HEK293 (cell line): Measurements from ENCODE around the gene LCAT.
A peak's percentile ranks its signal among the peaks of the same experiment; 100 is the strongest.

ENCODE experiments used
- CTCF ChIA-PET: fragments of 350-600 bp; formaldehyde crosslinking; extraction: SDS; loops from one replicate; lab custom pipeline; 2021; ENCODE audit warnings: antibody characterized with exemption; lab: Yijun Ruan, JAX
- POLR2A ChIA-PET: fragments of 300-600 bp; formaldehyde crosslinking; extraction: SDS; loops from one replicate; lab custom pipeline; 2020; ENCODE audit warnings: antibody characterized with exemption, inconsistent platforms; lab: Yijun Ruan, JAX
- H3K27ac ChIP-seq: fragments of 200-500 bp; sonication (Bioruptor generic); 2 replicates; pipeline ENCODE4 v1.5.1; 2014; ENCODE audit warnings: low read depth, low read length, control low read depth, inconsistent platforms; ENCODE audit errors: extremely low read depth
- H3K36me3 ChIP-seq, 2 experiments: fragments of 200-500 bp in 1 of 2; sonication (Bioruptor generic) in 1 of 2; 1 replicate in 1 of 2; 2 replicates in 1 of 2; pipeline ENCODE4 v1.5.1; 2014 to 2017; ENCODE audit warnings: inconsistent platforms in 2 of 2, low read length in 2 of 2; ENCODE audit not compliant: control insufficient read depth in 2 of 2, insufficient read depth in 1 of 2
- H3K4me1 ChIP-seq: fragments of 200-500 bp; sonication (Bioruptor generic); 2 replicates; pipeline ENCODE4 v1.5.1; 2014; ENCODE audit warnings: mild to moderate bottlenecking, low read length, inconsistent platforms; ENCODE audit not compliant: control insufficient read depth, insufficient read depth
- H3K4me3 ChIP-seq: 2 replicates; pipeline ENCODE4 v1.5.1; 2011; ENCODE audit warnings: low read depth, mild to moderate bottlenecking, control low read depth, low read length, moderate library complexity
- H3K9me3 ChIP-seq: fragments of 200-500 bp; sonication (Bioruptor generic); 2 replicates; pipeline ENCODE4 v1.5.1; 2014; ENCODE audit warnings: low read depth, low read length, inconsistent platforms; ENCODE audit not compliant: control insufficient read depth, insufficient read depth
- CTCF ChIP-seq: fragments of 450-650 bp; formaldehyde crosslinking; IDR thresholded peaks from 2 replicates; pipeline ENCODE4 v1.5.1; 2016; ENCODE audit warnings: missing biosample characterization, missing genetic modification characterization
- IKZF3 ChIP-seq: fragments of 450-650 bp; IDR thresholded peaks from 2 replicates; pipeline ENCODE4 v1.5.0; 2018; ENCODE audit warnings: missing biosample characterization, mild to moderate bottlenecking, missing genetic modification characterization, moderate library complexity
- KLF9 ChIP-seq: fragments of 450-650 bp; formaldehyde crosslinking; IDR thresholded peaks from 2 replicates; pipeline ENCODE4 v1.5.1; 2016; ENCODE audit warnings: missing biosample characterization, missing genetic modification characterization, low read depth
- TCF7L2 ChIP-seq: IDR thresholded peaks from 2 replicates; pipeline ENCODE4 v1.6.1; 2011; ENCODE audit warnings: low read depth, mild to moderate bottlenecking, inconsistent platforms, low read length, moderate library complexity, borderline replicate concordance
- YY2 ChIP-seq: fragments of 450-650 bp; formaldehyde crosslinking; IDR thresholded peaks from 2 replicates; pipeline ENCODE4 v1.5.1; 2016; ENCODE audit warnings: missing biosample characterization, missing genetic modification characterization
- ZBTB48 ChIP-seq: fragments of 450-650 bp; formaldehyde crosslinking; IDR thresholded peaks from 2 replicates; pipeline ENCODE4 v1.5.1; 2016; ENCODE audit warnings: missing biosample characterization, missing genetic modification characterization
- ZNF132 ChIP-seq: fragments of 450-650 bp; formaldehyde crosslinking; IDR thresholded peaks from 2 replicates; pipeline ENCODE4 v1.5.1; 2017; ENCODE audit warnings: missing biosample characterization, missing genetic modification characterization, borderline replicate concordance
- ZNF202 ChIP-seq: fragments of 450-650 bp; formaldehyde crosslinking; IDR thresholded peaks from 2 replicates; pipeline ENCODE4 v1.5.1; 2016; ENCODE audit warnings: missing biosample characterization, missing genetic modification characterization, borderline replicate concordance
- ZNF292 ChIP-seq: fragments of 450-650 bp; formaldehyde crosslinking; IDR thresholded peaks from 2 replicates; pipeline ENCODE4 v1.5.1; 2016; ENCODE audit warnings: low read depth, missing biosample characterization, missing genetic modification characterization, borderline replicate concordance
- ZNF350 ChIP-seq: fragments of 450-650 bp; formaldehyde crosslinking; IDR thresholded peaks from 2 replicates; pipeline ENCODE4 v1.5.0; 2017; ENCODE audit warnings: missing biosample characterization, mild to moderate bottlenecking, missing genetic modification characterization
- ZNF391 ChIP-seq: fragments of 450-650 bp; formaldehyde crosslinking; IDR thresholded peaks from 2 replicates; pipeline ENCODE4 v1.5.1; 2016; ENCODE audit warnings: low read depth, missing biosample characterization, missing genetic modification characterization, borderline replicate concordance
- ZNF501 ChIP-seq: fragments of 450-650 bp; formaldehyde crosslinking; IDR thresholded peaks from 2 replicates; pipeline ENCODE4 v1.5.1; 2016; ENCODE audit warnings: missing biosample characterization, missing genetic modification characterization
- ZNF510 ChIP-seq: fragments of 450-650 bp; formaldehyde crosslinking; IDR thresholded peaks from 2 replicates; pipeline ENCODE4 v1.5.1; 2018; ENCODE audit warnings: mild to moderate bottlenecking, missing genetic modification characterization, missing biosample characterization; ENCODE audit not compliant: insufficient replicate concordance
- ZNF544 ChIP-seq: fragments of 450-650 bp; formaldehyde crosslinking; IDR thresholded peaks from 2 replicates; pipeline ENCODE4 v1.5.0; 2017; ENCODE audit warnings: missing biosample characterization, missing genetic modification characterization
- ZNF549 ChIP-seq: fragments of 450-650 bp; IDR thresholded peaks from 2 replicates; pipeline ENCODE4 v1.5.1; 2018; ENCODE audit warnings: missing biosample characterization, missing genetic modification characterization, mild to moderate bottlenecking, inconsistent platforms, moderate library complexity
- ZNF571 ChIP-seq: fragments of 450-650 bp; formaldehyde crosslinking; IDR thresholded peaks from 2 replicates; pipeline ENCODE4 v1.5.0; 2017; ENCODE audit warnings: missing biosample characterization, missing genetic modification characterization
- ZNF707 ChIP-seq: fragments of 450-650 bp; formaldehyde crosslinking; IDR thresholded peaks from 2 replicates; pipeline ENCODE4 v1.5.1; 2016; ENCODE audit warnings: missing biosample characterization, missing genetic modification characterization
- TF ChIP-seq, protein P1 (sequence below): fragments of 450-650 bp; IDR thresholded peaks from 2 replicates; pipeline ENCODE4 v1.5.1; 2018; ENCODE audit warnings: missing biosample characterization, mild to moderate bottlenecking, missing genetic modification characterization

The LCAT gene

DNA sequence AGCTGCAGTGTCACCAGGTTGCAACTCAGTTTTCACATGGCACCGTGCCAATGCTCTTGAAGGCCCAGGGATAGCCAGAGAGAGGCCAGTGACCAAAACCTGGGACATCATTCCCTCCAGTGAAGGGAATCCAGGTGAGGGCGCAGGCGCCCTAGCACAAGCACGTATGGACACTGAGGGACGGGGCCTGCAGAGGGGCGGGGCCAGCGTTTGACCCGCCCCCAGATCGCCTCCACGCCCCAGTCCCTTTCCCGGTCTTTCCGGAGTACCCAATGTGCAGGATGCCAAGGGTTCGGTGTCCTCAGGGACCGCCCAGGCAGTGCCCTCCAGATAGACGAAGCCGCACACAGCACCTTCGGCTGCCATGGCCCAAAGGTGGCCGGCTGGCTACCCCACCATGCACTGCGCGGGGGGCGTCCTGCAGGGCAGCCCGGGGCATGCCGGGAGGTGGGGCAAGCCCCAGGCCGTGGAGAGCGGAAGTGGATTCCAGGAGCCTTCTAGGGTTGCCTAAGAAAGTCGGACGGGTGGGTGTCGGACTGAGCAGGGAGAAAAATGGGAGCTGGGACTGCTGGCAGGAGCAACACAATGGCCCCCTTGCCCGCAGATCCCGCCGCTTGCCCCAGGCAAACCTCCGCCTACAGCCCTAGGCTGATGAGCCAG is 19.9 kb upstream of the LCAT start:
- TF ChIP-seq KLF9 (tag by site-specific recombination) (0 out of 2 replicates have a peak, but pooled peaks have one; percentile 36), ZNF350 (tag by site-specific recombination) (no peak)
- Histone ChIP-seq H3K4me1 (no peaks in the 10 kb centered on the region; the same call in none of the 2 replicates), H3K4me3 (no peak overlapping the region), H3K9me3 (no peaks in the 10 kb centered on the region), H3K27ac (no peak overlapping the region), H3K36me3 (peaks cover 0 to 73% of the 10 kb centered on the region in 2 experiments; a peak in 2 of 3 replicates)
- CTCF ChIA-PET = interaction anchor here (0.6 kb wide), 1 partner anchor 30 kb away, joined by 3 read pairs; no protein-coding TSS in a partner anchor
- POLR2A ChIA-PET = interaction anchor here (0.7 to 1.8 kb wide), 3 partner anchors 16 to 59 kb away, joined by 3 to 5 read pairs (median 4); partner anchors contain the start of genes DDX28 and DUS2

DNA sequence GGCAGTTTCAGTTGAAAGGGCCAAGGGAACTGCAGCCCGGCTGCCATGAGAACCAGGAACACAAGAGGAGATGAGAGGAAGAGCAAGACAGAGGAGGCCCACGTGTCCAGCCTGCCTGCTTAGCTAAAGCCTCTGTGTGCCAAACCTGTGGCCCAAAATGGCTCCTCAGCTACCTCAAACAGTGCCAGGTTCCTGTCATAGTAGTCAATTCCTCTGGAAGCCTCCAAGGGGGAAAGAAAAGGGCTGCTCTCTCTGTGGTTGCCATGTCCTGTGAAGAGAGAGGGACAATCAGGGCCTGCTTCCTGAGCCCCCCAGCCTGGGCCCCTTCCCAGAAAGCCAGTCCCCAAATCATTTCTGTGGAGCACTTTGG is 19.4 kb upstream of the LCAT start:
- Histone ChIP-seq H3K4me1 (no peaks in the 10 kb centered on the region; the same call in none of the 2 replicates), H3K4me3 (no peak overlapping the region), H3K9me3 (no peaks in the 10 kb centered on the region), H3K36me3 (peaks cover 0 to 78% of the 10 kb centered on the region in 2 experiments; a peak in 2 of 3 replicates), H3K27ac (no peak overlapping the region)
- ChIA-PET POLR2A (interaction anchor here (0.6 to 1.8 kb wide), 3 partner anchors 28 to 357 kb away, joined by 4 to 6 read pairs (median 5); partner anchors contain the start of genes DDX28 and DUS2), CTCF (interaction anchor here (1.1 kb wide), 1 partner anchor 77 kb away, joined by 4 read pairs; no protein-coding TSS in a partner anchor)
- no peak for TF ChIP-seq YY2 (tag by site-specific recombination)
- TF ChIP-seq ZNF501 (tag by site-specific recombination) = no peak

- CTCF ChIA-PET = interaction anchor here (0.7 to 1.1 kb wide), 2 partner anchors 20 to 78 kb away, joined by 3 to 4 read pairs; no protein-coding TSS in a partner anchor
- TF ChIP-seq ZNF292 (tag by site-specific recombination) (no peak), ZBTB48 (no peak), ZNF549 (no peak), ZNF132 (tag by site-specific recombination) (no peak), TCF7L2 (no peak), ZNF571 (tag by site-specific recombination) (no peak), ZNF391 (tag by site-specific recombination) (no peak), ZNF707 (tag by site-specific recombination) (no peak)
- H3K36me3 ChIP-seq = peaks cover 0 to 88% of the 10 kb centered on the region in 2 experiments; a peak in 2 of 3 replicates
- POLR2A ChIA-PET = interaction anchor here (0.5 to 1.8 kb wide), 2 partner anchors 11 to 27 kb away, joined by 3 to 5 read pairs; no protein-coding TSS in a partner anchor
- H3K9me3 ChIP-seq = no peaks in the 10 kb centered on the region
- H3K4me1 ChIP-seq = no peaks in the 10 kb centered on the region; the same call in none of the 2 replicates
- H3K4me3 ChIP-seq = no peak overlapping the region
- no peak overlapping the region for H3K27ac ChIP-seq
These were observed 18.2 kb upstream of the LCAT start for GRCh38 chr16:67962135-67962534.

DNA sequence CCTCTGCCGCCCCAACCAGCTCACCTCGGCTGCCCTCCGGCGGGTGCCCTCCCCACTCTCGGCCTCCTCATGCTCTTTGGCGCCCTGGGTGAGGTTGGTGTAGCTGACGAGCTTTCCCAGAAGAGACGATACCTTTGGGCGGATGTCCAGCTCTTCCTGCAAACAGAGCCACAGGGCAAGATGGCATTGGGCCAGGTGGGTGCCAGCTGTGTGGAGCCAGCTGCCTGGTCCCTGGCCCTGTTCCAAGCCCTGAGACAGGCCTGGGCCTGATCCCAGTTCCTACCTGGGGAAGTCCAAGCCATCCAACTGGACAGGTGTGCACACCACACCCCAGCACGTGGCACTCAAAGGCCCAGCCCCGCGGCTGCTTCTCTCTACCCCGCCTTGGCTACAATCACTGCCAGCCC is 17.6 kb upstream of the LCAT start:
- CTCF ChIA-PET = no interaction called here
- no peak overlapping the region for H3K27ac ChIP-seq
- peaks cover 0 to 88% of the 10 kb centered on the region in 2 experiments; a peak in 2 of 3 replicates for H3K36me3 ChIP-seq
- H3K4me1 ChIP-seq = no peaks in the 10 kb centered on the region; the same call in 1 of the 2 replicates
- no peaks in the 10 kb centered on the region for H3K9me3 ChIP-seq
- H3K4me3 ChIP-seq = no peak overlapping the region
- TF ChIP-seq ZNF510 (tag by site-specific recombination) (no peak), IKZF3 (tag by site-specific recombination) (no peak), ZNF202 (tag by site-specific recombination) (no peak), CTCF (tag by site-specific recombination) (no peak), ZNF544 (tag by site-specific recombination) (no peak)
- TF ChIP-seq, protein P1, sequence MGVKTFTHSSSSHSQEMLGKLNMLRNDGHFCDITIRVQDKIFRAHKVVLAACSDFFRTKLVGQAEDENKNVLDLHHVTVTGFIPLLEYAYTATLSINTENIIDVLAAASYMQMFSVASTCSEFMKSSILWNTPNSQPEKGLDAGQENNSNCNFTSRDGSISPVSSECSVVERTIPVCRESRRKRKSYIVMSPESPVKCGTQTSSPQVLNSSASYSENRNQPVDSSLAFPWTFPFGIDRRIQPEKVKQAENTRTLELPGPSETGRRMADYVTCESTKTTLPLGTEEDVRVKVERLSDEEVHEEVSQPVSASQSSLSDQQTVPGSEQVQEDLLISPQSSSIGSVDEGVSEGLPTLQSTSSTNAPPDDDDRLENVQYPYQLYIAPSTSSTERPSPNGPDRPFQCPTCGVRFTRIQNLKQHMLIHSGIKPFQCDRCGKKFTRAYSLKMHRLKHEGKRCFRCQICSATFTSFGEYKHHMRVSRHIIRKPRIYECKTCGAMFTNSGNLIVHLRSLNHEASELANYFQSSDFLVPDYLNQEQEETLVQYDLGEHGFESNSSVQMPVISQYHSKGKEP (tag by site-specific recombination) = no peak
- POLR2A ChIA-PET = no interaction called here
